Germinal center (tissue), 1 donor: ENCODE data around the gene LILRA2.
"Not testable (repeated sequence)": the region's sequence is repeated elsewhere in the genome, so short reads cannot be mapped to it uniquely, and the experiment has no call there.

Experiments
- DNase-seq: peaks from one replicate; pipeline ENCODE4 v3.0.0; 2012; ENCODE audit warnings: mixed read lengths, low spot score

Gene LILRA2

DNA sequence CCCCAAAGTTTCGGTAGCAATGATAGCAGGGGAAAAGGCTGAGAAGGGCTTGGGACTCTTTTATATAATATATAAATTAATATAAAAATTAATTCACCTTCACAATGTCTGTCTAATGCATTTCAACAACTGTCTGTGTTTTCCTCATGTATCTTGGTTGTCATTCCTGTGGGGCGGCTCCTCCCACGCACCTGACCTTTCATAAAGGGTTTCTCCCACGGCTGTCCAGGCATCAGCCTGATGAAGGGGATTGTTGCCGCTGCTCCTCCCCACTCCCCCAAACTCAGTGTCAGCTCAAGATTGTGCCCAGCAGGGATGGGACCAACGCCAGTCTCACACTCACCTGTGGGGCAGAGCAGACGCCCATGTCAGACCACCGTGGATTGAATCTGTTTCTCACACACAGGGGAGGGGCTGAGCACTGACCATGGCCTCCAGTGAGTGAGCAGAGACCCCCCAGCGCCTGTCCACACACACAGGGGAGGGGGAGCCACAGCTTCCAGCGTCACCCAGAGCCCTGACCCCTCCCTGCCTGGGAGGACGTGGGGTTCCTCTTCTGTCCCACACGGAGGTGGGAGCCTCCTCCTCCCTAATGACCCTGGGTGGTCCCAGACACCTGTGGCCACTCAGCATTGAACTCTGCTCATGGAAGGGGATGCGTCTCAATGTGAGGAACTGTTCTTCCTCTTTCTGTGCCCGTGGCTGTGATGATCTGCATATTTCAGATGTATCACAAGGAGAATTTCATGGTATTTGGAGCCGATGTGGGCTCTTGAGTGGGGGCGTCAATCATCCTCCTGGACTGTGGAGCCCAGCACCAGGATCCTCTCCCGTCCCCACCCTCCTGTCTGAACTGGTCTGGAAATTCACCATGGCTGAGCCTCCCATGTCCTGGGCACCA, 1.6 kb upstream of the LILRA2 start:
- not testable (repeated sequence) for DNase-seq

DNA sequence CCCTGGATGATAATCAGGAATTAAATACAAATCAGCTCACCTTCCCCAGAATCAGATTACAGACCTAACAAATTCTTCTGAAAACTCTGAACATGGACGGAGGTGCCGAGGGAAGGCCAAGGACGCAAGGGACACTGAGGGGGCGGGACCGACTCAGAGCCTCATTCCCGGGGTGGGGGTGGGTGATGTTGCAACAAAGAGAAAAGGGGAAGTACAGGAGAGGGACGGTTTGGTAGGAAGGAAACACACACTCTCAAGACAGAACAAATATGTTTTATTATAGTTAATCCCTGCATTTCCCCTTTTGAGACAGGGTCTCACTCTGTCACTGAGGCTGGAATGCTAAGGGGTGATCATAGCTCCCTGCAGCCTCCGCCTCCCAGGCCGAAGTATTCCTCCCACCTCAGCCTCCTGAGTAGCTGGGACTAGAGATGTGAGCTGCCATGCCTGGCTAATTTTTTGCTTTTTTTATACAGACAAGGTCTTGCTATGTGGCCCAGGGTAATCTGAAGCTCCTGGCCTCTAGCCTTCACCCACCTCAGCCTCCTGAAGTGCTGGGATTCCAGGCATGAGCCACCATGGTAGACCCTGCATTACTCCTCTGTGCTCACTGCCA, 786 bp upstream of the LILRA2 start:
- no peak for DNase-seq

DNA sequence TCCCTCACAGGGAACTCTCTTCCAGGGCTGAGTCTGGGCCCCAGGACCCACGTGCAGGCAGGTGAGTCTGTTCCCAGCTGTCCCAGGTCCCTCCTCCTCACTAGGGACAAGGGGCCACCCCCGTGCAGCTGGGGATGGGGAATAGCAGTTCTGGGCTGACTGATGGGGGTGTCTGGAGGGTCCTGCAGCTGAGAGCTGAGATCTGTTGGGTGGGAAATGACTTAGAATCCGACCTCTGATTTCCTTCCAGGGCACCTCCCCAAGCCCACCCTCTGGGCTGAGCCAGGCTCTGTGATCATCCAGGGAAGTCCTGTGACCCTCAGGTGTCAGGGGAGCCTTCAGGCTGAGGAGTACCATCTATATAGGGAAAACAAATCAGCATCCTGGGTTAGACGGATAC, 461 bp downstream of the LILRA2 start:
- DNase-seq, result no peak

DNA sequence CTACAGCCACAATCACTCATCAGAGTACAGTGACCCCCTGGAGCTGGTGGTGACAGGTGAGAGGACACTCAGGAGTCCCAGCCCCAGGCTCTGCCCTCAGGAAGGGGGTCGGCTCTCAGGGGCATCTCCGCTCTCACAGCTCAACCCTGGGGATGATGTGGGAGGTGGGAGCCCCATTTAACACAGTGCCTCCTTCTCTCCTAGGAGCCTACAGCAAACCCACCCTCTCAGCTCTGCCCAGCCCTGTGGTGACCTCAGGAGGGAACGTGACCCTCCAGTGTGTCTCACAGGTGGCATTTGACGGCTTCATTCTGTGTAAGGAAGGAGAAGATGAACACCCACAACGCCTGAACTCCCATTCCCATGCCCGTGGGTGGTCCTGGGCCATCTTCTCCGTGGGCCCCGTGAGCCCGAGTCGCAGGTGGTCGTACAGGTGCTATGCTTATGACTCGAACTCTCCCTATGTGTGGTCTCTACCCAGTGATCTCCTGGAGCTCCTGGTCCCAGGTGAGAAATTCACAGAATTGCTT, 1.0 kb downstream of the LILRA2 start:
- DNase-seq, result no peak

- DNase-seq, result not testable (repeated sequence)
These were observed 1.6 kb downstream of the LILRA2 start for GRCh38 chr19:54575205-54575604.

- DNase-seq, result no peak
These were observed 2.9 kb downstream of the LILRA2 start for GRCh38 chr19:54576411-54576976.

DNA sequence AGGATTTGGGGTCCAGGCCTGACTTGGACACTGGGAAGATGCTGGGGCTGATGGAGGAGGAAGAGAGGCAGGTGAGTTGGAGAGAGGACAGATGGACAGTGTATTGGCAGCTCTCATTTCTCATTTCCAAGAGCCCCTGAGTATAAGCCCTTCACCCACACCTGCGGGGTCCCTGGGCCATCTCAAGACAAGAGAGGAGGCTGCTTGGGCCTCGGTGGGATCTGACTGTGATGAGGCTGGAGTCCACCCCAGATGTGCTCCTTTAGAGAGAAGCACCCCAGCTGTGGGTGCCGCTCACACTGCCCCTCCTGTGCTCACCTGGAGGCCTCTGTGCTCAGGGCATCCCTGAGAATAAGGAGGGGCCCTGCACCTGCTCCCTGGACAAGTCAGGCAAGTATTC, 3.7 kb downstream of the LILRA2 start:
- DNase-seq, result no peak

DNA sequence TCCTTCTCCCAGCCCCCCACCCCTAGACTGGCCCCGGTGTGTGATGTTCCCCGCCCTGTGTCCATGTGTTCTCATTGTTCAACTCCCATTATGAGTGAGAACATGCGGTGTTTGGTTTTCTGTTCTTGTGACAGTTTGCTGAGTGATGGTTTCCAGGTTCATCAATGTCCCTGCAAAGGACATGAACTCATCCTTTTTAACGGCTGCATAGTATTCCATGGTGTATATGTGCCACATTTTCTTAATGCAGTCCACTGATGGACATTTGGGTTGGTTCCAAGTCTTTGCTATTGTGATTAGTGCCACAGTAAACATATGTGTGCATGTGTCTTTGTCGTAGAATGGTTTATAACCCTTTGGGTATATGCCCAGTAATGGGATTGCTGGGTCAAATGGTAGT, 4.7 kb downstream of the LILRA2 start:
- not testable (repeated sequence) for DNase-seq

GRCh38 chr19:54586397-54586796, 12.8 kb downstream of the LILRA2 start:
- no peak for DNase-seq

GRCh38 chr19:54587026-54587425, 13.4 kb downstream of the LILRA2 start:
- DNase-seq, result no peak

GRCh38 chr19:54593445-54593844, 19.9 kb downstream of the LILRA2 start, which contains the start of gene LILRA1:
Gene LILRA1 (plus strand): TSS chr19:54593632. CDS start chr19:54594245, 613 bp downstream.
- DNase-seq, result not testable (repeated sequence)

- not testable (repeated sequence) for DNase-seq
These were observed 20.5 kb downstream of the LILRA2 start for GRCh38 chr19:54593931-54594626.

DNA sequence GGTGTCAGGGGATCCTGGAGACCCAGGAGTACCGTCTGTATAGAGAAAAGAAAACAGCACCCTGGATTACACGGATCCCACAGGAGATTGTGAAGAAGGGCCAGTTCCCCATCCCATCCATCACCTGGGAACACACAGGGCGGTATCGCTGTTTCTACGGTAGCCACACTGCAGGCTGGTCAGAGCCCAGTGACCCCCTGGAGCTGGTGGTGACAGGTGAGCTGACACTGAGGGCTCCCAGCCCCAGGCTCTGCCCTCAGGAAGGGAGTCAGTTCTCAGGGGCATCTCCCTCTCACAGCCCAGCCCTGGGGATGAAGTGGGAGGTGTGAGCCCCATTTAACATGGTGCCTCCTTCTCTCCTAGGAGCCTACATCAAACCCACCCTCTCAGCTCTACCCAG, 21.1 kb downstream of the LILRA2 start:
- DNase-seq, result no peak

DNA sequence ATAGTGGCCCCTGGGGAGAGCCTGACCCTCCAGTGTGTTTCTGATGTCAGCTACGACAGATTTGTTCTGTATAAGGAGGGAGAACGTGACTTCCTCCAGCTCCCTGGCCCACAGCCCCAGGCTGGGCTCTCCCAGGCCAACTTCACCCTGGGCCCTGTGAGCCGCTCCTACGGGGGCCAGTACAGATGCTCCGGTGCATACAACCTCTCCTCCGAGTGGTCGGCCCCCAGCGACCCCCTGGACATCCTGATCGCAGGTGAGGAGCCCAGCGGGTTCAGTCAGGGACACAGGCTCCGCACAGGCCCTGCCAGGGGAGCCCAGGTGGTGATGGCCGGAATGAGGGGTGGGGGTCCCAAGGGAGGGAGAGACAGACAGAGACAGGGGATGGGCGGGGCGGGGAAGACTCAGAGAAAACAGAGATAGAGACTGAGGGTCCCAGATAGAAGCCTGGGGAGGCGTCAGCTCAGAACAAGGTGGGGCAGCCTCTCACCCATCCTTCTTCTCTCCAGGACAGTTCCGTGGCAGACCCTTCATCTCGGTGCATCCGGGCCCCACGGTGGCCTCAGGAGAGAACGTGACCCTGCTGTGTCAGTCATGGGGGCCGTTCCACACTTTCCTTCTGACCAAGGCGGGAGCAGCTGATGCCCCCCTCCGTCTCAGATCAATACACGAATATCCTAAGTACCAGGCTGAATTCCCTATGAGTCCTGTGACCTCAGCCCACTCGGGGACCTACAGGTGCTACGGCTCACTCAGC, 22.3 kb downstream of the LILRA2 start:
- not testable (repeated sequence) for DNase-seq

GRCh38 chr19:54600212-54600611, 26.6 kb downstream of the LILRA2 start:
- no peak for DNase-seq

GRCh38 chr19:54606230-54606629, 32.6 kb downstream of the LILRA2 start:
- peak; percentile 31 for DNase-seq

- no peak for DNase-seq
These were observed 33.5 kb downstream of the LILRA2 start for GRCh38 chr19:54606891-54607784.

DNA sequence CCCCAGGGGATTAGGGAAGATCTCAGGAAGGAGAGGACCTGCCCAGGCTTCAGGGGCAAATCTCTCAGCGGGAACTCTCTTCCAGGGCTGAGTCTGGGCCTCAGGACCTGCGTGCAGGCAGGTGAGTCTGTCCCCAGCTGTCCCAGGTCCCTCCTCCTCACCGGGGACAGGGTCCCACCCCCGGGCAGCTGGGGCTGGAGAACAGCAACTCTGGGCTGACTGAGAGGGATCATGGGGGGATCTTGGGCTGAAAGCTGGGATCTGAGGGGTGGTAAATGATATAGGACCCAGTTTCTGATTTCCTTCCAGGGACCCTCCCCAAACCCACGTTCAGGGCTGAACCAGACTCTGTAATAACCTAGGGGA, 34.2 kb downstream of the LILRA2 start:
- DNase-seq, result no peak

DNA sequence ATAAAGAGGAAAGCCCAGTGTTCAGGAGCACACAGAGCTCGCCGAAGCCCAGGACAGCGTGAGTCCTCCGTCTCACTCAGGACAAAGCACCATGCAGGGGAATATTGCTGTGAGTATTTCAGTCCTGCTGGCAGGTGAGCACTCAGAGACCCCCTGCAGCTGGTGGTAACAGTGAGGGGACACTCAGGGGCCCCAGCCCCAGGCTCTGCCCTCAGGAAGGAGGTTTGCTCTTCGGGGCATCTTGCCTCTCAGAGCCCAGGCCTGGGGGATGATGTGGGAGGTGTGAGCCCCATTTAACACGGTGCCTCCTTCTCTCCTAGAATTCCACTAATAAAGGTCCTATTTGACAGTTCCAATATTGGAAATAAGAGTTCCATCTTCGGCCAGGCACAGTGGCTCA, 34.6 kb downstream of the LILRA2 start:
- no peak for DNase-seq

GRCh38 chr19:54608792-54609191, 35.2 kb downstream of the LILRA2 start:
- no peak for DNase-seq
